Loucy (cell line): ENCODE measurements around the gene PCNX4.
A peak's percentile ranks its signal among the peaks of the same experiment; 100 is the strongest.

ENCODE experiments used
- H2AFZ ChIP-seq: fragments of 200-600 bp; sonication (generic); 2 replicates; pipeline ENCODE4 v1.6.0; 2016; ENCODE audit warnings: antibody characterized with exemption, mild to moderate bottlenecking, low read length, moderate library complexity
- H3F3A ChIP-seq: fragments of 200-600 bp; 2 replicates; pipeline ENCODE4 v1.6.0; 2016; ENCODE audit warnings: antibody characterized with exemption, low read depth, mild to moderate bottlenecking
- H3K27me3 ChIP-seq: fragments of 200-600 bp; sonication (generic); 2 replicates; pipeline ENCODE4 v1.6.1; 2014; ENCODE audit warnings: low read length, mild to moderate bottlenecking; ENCODE audit not compliant: insufficient read depth, poor library complexity, severe bottlenecking
- H3K36me3 ChIP-seq: fragments of 200-600 bp; sonication (generic); 2 replicates; pipeline ENCODE4 v1.6.1; 2016; ENCODE audit warnings: low read length; ENCODE audit not compliant: insufficient read depth
- H3K4me1 ChIP-seq: fragments of 200-600 bp; sonication (generic); 2 replicates; pipeline ENCODE4 v1.5.1; 2014; ENCODE audit warnings: low read length, mild to moderate bottlenecking; ENCODE audit not compliant: insufficient read depth, poor library complexity, severe bottlenecking
- H3K4me2 ChIP-seq: fragments of 200-600 bp; sonication (generic); 2 replicates; pipeline ENCODE4 v1.6.0; 2014; ENCODE audit warnings: antibody characterized with exemption, low read length, low read depth, mild to moderate bottlenecking; ENCODE audit not compliant: poor library complexity, severe bottlenecking
- H3K4me3 ChIP-seq: fragments of 200-600 bp; sonication (generic); 2 replicates; pipeline ENCODE4 v1.5.1; 2014; ENCODE audit warnings: low read length, mild to moderate bottlenecking, mixed read lengths; ENCODE audit not compliant: poor library complexity, severe bottlenecking
- H3K79me2 ChIP-seq: fragments of 200-600 bp; sonication (generic); 2 replicates; pipeline ENCODE4 v1.6.1; 2014; ENCODE audit warnings: low read length; ENCODE audit not compliant: insufficient read depth
- H3K9ac ChIP-seq: fragments of 200-600 bp; sonication (generic); 2 replicates; pipeline ENCODE4 v1.6.0; 2014; ENCODE audit warnings: mild to moderate bottlenecking, low read depth, low read length, moderate library complexity; ENCODE audit not compliant: poor library complexity, severe bottlenecking
- H3K9me2 ChIP-seq: fragments of 200-600 bp; sonication (generic); replicated peaks from 2 replicates; pipeline ENCODE4 v1.6.1; 2016; ENCODE audit warnings: low read depth, low read length, mixed read lengths
- H3K9me3 ChIP-seq: fragments of 200-600 bp; sonication (generic); 2 replicates; pipeline ENCODE4 v1.6.1; 2014; ENCODE audit warnings: mild to moderate bottlenecking, antibody characterized with exemption, low read length, low read depth; ENCODE audit not compliant: insufficient read depth
- H4K20me1 ChIP-seq: fragments of 200-600 bp; sonication (generic); 2 replicates; pipeline ENCODE4 v1.6.0; 2014; ENCODE audit warnings: antibody characterized with exemption, low read length, mild to moderate bottlenecking; ENCODE audit not compliant: insufficient read depth, poor library complexity, severe bottlenecking
- EZH2phosphoT487 ChIP-seq: fragments of 200-600 bp; IDR thresholded peaks from 2 replicates; pipeline ENCODE4 v1.6.1; 2018; ENCODE audit warnings: antibody characterized with exemption, mild to moderate bottlenecking, moderate library complexity, borderline replicate concordance
- TF ChIP-seq, protein P1 (sequence below): fragments of 200-600 bp; sonication (generic); conservative IDR thresholded peaks from 2 replicates; pipeline ENCODE4 v1.5.1; 2014; ENCODE audit warnings: mild to moderate bottlenecking, antibody characterized with exemption, low read length

The PCNX4 gene

DNA sequence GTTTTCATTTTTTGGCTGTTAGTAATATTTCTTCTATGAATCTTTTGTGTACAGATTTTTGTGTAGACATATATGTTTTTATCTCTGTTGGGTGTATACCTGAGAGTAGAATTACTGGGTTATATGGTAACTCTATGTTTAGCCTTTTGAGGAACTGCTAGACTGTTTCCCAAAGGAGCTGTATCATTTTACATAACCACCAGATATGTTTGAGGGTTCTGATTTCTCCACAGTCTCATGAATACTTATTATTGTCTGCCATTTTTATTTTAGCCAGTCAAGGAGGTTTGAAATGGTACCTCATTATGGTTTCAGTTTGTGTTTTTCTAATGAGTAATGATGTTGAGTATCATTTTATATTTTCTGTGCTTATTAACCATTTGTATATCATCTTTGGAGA, 1.9 kb downstream of the PCNX4 start:
- Histone ChIP-seq H3K9me2 (no peaks in the 10 kb centered on the region), H3F3A (peaks cover 4% of the 10 kb centered on the region; the same call in 1 of the 2 replicates), H3K4me1 (peaks cover 71% of the 10 kb centered on the region), H3K79me2 (peaks cover 64% of the 10 kb centered on the region), H4K20me1 (peaks cover 38% of the 10 kb centered on the region), H3K9me3 (no peaks in the 10 kb centered on the region), H3K4me2 (peak overlapping the region; percentile 98), H3K27me3 (no peaks in the 10 kb centered on the region), H3K9ac (peak overlapping the region; percentile 91), H2AFZ (no peak overlapping the region), H3K4me3 (peak overlapping the region; percentile 88), H3K36me3 (peaks cover 8% of the 10 kb centered on the region; the same call in 1 of the 2 replicates)
- TF ChIP-seq, protein P1, sequence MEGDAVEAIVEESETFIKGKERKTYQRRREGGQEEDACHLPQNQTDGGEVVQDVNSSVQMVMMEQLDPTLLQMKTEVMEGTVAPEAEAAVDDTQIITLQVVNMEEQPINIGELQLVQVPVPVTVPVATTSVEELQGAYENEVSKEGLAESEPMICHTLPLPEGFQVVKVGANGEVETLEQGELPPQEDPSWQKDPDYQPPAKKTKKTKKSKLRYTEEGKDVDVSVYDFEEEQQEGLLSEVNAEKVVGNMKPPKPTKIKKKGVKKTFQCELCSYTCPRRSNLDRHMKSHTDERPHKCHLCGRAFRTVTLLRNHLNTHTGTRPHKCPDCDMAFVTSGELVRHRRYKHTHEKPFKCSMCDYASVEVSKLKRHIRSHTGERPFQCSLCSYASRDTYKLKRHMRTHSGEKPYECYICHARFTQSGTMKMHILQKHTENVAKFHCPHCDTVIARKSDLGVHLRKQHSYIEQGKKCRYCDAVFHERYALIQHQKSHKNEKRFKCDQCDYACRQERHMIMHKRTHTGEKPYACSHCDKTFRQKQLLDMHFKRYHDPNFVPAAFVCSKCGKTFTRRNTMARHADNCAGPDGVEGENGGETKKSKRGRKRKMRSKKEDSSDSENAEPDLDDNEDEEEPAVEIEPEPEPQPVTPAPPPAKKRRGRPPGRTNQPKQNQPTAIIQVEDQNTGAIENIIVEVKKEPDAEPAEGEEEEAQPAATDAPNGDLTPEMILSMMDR, result no peak
- TF ChIP-seq EZH2phosphoT487, result no peak

DNA sequence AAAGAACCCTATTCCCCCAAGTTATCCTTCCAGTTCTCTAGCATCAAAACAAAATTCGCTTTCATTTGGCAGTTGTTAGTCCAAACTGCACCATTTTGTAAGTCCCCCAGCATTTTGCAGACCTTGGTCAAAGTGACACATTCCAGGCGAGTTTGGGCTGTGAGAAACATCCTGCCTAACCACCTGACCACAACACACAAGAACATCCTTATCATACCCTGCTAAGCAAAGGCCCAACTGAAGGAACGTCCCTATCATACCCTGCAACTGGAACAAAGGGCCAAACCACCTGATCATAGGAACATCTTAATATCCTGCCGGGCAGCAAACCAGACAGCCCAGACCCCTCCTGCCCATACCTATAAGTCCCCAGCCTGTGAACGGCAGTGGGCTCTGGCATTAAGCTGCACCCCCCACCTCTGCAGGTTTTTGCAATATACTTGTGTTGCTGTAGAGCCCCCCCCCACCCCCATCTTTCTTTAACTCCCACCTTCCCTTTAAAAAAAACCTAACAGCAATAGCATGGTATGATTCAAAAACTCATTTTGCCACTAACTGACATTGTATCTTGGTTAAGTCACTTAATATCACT, 2.7 kb downstream of the PCNX4 start:
- Histone ChIP-seq H3K4me3 (peak overlapping the region; percentile 88), H3F3A (peaks cover 4% of the 10 kb centered on the region; the same call in 1 of the 2 replicates), H3K36me3 (peaks cover 8% of the 10 kb centered on the region; the same call in 1 of the 2 replicates), H3K79me2 (peaks cover 72% of the 10 kb centered on the region), H2AFZ (no peak overlapping the region), H4K20me1 (peaks cover 43% of the 10 kb centered on the region), H3K9ac (peak overlapping the region; percentile 91), H3K4me2 (peak overlapping the region; percentile 98), H3K9me2 (no peaks in the 10 kb centered on the region), H3K27me3 (no peaks in the 10 kb centered on the region), H3K4me1 (peaks cover 70% of the 10 kb centered on the region), H3K9me3 (no peaks in the 10 kb centered on the region)
- no peak for TF ChIP-seq EZH2phosphoT487
- TF ChIP-seq, protein P1, result no peak

DNA sequence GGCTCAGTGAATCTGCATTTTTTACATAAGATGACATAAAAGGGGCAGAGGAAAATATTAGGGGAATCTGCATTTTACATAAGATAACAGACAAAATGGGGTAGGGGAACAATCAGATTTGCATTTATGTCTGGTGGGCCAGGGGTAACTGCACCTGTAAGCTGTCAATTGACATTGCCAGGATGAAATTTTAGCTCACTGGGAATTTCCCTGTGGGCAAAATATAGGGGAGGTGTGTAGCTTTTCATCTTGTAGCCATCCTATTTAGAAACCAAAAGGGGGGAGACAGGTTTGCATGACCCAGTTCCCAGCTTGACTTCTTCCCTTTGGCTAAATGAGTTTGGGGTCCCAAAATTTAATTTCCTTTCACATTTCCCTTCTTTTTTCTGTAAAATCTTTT, 3.5 kb downstream of the PCNX4 start:
- TF ChIP-seq, protein P1, result no peak
- TF ChIP-seq EZH2phosphoT487, result no peak
- Histone ChIP-seq H3K9ac (peak overlapping the region; percentile 91), H3K79me2 (peaks cover 81% of the 10 kb centered on the region), H2AFZ (no peak overlapping the region), H3F3A (peaks cover 4% of the 10 kb centered on the region; the same call in 1 of the 2 replicates), H3K9me2 (no peaks in the 10 kb centered on the region), H4K20me1 (peaks cover 48% of the 10 kb centered on the region), H3K4me2 (peak overlapping the region; percentile 98), H3K4me3 (peak overlapping the region; percentile 88), H3K27me3 (no peaks in the 10 kb centered on the region), H3K36me3 (peaks cover 8% of the 10 kb centered on the region; the same call in 1 of the 2 replicates), H3K9me3 (no peaks in the 10 kb centered on the region), H3K4me1 (peaks cover 71% of the 10 kb centered on the region)
